Activated T-cell treated with anti-CD3 and anti-CD28 coated beads for 48 hours (primary cell): ENCODE results near the gene PURB.
"Not testable (repeated sequence)": the region's sequence is repeated elsewhere in the genome, so short reads cannot be mapped to it uniquely, and the experiment has no call there.

Source experiments
- DNase-seq: peaks from one replicate; pipeline ENCODE4 v3.0.0-alpha.2; 2020; ENCODE audit warnings: low read depth

PURB gene

DNA sequence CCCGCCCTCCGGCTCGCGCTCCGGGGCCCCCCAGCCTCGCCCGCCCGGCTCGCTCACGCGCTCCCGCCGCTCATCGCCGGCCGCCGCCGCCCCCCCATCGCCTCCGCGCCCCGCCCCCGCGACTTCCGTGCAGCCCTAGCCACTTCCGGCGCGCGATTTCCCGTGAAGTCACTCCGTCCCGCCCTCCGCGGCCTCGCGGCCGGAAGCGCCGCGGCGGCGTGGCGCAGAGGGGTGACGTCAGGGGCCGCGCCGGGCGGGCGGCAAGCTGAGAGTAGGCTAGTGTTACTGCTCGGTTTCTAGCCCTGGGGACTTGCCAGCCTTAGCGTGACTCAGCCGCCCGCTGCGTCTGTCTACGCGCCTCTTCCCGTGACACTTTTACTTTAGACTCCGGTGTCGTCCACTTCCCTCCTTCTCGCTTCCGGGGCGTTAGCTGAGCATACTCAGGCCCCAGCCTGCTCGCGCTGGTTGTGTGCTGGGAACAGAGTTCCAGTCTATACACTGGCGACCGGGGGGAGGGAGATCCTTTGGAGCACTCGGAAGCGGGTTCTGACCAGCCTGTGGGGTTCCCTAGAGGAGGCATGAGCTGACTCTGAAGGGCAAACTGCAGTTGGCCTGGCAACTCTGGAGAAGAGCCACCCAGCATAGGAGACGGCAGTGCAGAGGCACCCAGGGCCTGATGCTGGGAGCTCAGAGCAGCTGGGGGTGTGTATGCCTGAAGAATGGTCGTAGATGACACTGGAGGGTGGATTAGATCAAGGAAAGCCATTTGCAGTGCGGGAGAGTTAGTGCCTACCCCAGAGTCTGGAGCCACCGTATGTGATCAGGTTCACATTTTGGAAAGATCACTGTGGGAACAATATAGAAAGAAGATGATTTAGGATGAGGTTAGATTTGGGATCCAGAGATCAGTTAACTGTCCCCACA lies at the start of gene PURB:
TSS of gene PURB (minus strand) at position 137 of the 924 bp plus-strand sequence. CDS start 182 bp downstream, outside the sequence.
- DNase-seq: peak; percentile 98

DNA sequence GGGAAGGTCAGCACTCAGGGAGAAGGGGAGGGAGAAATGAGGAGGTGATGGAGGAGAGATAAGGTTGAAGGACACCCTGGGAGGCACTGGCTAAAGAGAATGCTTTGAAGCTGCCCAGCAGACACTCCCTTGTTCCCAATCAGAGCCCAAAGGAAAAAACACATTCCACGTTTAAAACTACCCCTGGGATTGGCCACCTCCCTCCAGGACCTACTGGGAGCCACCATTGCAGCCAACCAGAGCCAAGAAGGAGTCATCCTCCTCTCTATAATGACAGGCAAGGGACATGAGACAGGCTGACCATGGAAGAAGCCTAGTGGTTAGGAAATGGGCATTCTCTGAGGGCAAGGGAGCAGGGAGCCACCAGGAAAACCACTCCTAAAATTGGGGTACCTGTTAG lies 49.7 kb upstream of the PURB start:
- no peak for DNase-seq

DNA sequence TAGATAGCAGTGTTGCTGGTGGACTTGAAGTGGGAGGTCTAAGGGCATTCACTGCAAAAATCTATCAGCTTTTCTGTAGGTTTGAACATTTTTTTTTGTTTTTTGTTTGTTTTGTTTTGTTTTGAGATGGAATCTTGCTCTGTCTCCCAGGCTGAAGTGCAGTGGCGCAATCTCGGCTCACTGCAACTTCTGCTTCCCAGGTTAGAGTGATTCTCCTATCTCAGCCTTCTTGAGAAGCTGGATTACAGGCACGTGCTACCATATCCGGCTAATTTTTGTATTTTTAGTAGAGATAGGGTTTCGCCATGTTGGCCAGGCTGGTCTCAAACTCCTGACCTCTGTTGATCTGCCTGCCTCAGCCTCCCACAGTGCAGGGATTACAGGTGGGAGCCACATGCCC lies 49.2 kb upstream of the PURB start:
- DNase-seq: not testable (repeated sequence)

DNA sequence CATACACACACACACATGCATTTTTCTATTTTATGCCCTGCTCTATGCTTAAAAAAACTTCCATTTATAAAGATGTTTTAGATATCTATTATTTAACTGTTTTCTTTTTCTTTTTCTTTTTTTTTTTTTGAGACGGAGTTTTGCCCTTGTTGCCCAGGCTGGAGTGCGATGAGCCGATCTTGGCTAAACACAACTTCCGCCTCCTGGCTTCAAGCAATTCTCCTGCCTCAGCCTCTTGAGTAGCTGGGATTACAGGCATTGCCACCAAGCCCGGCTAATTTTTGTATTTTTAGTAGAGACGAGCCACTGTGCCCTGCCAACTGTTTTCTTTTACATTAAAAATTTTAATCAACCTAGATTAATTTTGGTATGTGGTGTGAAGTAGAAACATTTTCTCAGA lies 45.6 kb upstream of the PURB start:
- DNase-seq: no peak

DNA sequence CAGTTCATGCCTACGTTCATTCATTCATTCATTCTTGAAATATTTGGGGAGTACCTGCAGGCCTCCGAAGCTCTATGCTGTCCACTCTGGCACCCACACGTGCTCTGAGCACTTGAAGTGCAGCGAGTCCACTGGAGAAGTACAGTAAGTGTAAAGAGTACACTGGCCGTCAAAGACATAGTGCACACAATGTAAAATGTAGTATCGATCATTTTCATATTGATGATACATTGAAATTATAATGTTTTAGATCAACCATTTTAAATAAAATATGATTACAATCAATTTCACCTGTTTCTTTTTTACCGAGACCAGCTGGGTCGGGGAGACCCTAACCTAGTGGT lies 37.0 kb upstream of the PURB start:
- no peak for DNase-seq

DNA sequence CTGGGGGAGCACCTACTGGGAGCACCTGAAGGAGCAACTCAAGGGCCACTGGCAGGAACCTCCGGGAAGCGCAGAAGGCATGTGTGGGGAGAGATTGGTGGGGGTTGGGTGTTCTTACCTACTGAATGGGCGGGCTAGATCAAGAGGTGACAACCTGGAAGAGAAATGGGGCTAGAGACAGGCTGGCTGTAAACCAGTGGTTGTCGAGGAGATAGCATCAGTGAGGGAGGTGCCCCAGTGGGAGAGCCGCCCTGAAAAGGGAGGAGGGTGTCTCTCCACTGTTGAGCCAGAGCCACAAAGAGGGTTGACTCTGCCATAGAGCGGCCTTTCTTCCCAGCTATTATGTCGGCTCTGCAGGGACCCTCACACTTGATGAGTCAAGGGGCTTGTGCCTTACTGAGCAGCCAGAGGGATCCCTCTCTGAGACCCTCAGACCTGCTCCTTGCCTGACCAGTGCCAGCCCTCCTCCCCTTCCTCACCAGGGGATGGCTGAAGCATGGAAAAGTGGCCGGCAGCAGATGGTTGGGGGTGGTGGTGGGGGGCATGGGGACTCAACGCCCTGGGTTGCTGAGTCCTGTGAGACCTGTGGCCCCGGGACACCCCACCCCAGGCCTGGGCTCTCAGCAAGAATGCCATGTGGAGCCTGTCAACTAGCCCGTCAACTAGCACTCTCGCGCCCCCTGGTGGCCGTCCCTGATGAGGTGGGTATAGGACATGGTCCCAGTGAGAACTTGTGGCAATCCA lies 36.4 kb upstream of the PURB start:
- DNase-seq: peak; percentile 91

DNA sequence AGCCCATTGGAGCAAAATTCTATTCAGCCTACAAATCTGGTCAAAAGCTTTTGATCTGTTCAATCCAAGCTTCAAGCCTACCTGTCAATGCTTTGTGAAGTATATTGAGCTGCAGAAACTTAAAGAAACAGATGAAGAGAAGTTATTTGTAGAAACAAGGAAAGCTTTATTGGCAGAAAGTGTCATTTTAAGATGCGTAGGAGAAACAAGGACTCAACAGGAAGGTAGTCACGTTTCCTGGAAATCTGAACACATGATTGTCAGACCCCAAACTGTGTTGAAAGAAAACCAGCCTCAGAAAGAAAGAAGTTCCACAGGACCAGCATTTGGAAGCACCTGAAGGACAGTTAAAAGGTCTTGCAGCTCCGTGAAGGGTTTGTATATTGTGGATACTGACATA lies 34.8 kb upstream of the PURB start:
- DNase-seq: no peak

DNA sequence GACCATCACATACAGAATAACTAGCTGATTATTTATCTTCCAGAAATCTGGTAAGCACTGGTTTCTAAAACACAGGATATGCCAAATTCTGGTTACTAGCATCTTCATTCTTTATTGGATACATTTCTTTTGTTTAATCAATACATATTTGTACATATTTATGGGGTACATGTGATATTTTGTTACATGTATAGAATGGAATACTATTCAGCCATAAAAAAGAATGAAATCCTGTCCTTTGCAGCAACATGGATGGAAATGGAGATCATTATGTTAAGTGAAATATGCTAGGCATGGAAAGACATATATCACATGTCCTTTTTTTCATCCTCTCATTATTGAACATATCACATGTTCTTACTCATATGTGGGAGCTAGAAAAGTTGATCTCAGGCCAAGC lies 32.7 kb upstream of the PURB start:
- no peak for DNase-seq

DNA sequence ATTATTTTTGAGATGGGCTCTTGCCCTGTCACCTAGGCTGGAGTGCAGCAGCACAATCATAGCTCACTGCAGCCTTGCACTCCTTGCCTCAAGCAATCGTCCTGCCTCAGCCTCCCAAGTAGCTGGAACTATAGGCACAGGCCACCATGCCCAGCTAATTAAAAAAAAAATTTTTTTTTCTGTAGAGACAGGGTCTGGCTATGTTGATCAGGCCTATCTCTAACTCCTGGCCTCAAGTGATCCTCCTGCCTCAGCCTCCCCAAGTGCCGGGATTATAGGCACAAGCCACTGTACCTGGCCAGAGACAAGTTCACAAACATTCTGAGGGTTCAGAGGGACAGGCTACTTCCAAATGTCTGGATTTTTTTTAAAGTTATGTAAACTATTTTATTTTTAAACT lies 32.1 kb upstream of the PURB start:
- no peak for DNase-seq

DNA sequence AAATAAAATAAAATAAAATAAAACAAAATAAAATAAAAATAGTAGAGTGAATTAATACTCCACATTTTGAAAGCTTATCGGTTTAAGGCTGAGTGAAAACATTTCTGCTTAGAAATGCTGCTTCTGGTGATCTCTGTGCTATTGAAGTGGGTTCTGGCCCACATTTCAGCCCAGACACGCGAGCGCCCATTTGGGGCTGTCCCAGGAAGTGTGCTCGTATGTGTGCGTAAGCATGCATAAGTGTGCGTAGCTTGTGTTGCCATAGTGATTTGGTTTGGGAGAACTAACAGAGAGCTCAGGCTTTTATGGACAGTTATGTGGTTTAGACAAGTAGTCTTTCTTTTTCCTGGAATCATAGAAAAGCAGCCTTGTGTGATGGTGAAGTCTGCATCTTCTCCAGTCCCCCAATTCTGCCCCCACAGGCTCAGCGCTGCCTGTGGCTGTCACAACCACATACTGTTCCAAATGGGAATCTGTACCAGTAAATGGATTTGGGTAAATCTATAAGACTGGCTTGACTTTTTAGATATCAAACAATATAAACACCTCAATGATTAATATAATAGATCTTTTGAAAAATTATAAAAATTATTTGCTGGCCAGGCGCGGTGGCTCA lies 29.8 kb upstream of the PURB start:
- DNase-seq: peak; percentile 60

DNA sequence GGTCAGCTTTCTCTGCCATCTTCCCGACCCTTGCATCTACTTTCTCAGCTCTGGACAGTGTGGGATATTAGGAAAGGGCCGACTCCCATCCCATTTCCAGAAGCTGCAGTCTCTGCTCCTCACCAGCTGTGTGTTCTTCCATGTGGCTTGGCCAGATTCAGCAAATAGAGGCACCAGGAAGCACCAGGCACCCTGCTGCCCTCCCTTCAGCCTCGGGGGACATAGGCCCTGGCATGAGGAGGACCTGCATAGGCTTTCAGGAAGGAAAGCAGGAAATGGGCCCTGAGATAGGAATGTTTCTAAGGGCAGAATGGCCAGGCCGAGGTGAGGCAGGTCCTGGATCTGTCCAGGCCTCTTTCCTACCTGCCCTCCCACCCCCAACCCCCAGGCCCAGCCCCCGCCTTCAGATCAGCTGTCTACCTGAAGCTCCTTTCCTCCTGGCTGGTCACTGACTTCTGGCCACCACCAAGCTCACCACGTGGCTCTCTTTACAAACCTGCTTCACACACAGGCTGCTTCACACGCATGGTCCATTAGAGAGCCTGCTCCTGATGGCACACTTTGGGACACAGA lies 27.5 kb upstream of the PURB start:
- DNase-seq: no peak

DNA sequence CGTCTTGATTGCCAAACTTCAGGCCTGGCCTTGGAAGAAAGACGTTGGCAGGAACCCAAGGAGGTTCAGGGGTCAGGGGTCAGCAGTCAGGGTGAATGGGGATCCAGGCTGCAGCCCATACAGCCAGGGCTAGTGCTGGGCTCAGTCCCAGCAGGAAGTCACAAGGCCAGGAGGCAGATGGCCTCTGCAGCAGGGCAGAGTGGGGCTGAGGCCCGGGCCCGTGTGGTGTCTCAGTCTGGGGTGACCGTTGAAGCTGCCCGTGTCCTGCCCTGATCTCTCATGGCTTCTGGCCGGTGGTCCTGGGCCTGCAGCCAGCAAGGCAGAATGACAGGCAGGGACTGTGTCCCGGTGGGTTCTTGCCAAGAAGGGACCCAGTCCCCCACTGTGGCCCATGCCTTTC lies 26.6 kb upstream of the PURB start:
- DNase-seq: no peak

DNA sequence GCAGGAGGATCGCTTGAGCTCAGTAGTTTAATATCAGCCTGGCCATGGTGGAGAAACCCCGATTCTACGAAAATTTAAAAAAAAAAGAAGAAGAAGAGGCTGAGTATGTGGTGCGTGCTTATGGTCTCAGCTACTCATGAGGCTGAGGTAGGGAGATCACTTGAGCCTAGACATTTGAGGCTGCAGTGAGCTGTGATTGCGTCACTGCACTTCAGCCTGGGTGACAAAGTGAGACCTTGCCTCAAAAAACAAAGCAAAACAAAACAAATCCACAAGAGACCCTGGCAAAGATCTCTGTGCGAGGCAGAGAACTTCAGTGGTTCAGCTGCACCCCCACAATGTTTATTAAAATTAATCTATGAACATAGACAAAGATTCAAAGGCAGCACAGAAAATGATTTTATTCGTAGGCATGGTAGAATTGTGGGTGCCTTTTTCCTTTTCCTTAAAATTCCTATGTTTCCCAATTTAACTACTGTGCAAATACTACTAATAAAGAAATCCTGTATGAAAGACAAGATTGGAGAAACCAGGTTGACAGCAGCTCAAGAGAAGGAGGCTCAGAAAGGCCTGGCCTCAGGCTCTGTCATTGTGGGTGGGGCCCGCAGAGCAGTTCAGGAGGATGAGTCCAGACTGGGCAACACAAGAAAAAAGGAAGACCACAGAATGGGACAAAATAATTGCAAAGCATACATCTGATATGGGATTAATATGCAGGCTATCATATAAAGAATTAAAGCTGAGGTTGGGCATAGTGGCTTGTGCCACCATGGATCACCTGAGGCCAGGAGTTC lies 24.5 kb upstream of the PURB start:
- DNase-seq: no peak

DNA sequence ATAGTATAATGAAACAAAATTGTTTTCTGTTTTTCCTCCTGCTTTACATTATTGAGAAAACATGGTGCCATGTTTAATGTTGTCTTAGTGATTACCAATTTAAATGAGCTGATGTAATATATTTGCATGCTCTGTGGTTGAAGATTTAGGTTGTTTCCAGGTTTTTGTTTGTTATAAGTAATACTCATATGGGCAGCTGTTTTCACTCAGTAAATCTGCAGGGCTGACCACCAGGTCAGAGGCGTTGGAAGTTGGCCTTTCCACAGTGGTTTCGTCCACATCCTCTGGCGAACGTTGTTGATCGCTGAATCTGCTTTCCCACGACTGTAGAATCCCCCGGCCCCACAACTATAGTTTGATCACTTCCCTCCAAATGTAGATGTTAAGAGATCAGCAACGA lies 21.6 kb upstream of the PURB start:
- DNase-seq: no peak

DNA sequence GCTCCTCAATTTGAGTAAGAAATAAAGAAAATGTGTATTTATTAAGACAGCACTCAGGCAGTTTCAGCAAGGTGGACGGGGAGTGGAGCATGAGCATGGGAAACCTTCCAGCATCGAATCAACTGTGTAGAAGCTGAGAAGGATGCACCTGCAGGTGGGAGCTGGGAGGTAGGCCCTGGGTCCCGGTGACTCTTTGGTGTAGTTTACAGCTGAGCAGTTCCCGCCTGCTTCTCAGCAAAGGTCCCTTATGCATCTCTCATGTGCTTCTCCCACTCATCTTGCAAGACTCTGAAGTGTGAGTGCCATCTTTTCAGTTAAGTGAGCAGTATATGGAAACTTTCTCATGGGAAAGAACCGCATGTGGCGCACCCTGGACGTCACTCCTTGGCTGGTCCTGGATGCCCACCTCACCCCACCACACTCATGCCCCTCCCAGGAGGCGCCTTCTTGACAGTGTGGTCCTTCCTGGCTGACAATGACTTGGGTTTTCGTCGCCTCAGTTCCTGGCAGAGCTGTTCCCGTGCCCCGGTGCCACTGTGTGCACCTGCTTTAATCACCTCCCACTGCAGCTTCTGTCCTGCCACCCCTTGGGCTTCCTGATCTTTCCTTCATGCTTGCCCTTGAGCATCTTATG lies 19.8 kb upstream of the PURB start:
- DNase-seq: no peak

DNA sequence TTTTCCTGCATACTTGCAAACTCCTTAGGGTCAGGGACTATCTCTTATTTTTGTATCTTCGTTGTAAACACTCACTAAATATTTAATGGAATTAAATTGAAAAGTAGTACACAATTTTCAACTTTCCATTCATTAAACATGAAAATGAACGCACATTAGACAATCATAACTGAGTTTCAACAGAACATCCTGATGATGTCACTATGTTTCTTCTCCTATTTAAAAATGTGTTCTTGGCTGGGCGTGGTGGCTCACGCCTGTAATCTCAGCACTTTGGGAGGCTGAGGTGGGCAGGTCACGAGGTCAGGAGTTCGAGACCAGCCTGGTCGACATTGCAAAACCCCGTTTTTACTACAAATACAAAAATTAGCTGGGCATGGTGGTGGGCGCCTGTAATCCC lies 14.1 kb upstream of the PURB start:
- DNase-seq: no peak

DNA sequence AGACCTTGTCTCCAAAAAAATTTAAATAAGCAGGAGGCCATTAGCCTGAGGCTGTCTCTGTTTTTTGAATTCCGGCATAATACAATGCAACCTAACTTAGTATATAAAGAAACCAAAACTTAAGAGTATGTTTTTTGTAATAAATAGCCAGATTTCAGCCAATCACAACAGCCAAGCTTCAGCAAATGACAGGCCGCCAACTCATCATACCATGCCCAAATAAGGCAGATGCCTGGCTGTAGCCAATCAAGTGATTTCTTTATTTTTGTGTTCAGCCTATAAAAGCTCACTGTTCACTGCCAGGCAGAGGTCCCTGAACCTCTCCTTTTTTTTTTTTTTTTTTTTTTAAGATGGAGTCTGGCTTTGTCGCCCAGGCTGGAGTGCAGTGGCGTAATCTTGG lies 12.7 kb upstream of the PURB start:
- no peak for DNase-seq

DNA sequence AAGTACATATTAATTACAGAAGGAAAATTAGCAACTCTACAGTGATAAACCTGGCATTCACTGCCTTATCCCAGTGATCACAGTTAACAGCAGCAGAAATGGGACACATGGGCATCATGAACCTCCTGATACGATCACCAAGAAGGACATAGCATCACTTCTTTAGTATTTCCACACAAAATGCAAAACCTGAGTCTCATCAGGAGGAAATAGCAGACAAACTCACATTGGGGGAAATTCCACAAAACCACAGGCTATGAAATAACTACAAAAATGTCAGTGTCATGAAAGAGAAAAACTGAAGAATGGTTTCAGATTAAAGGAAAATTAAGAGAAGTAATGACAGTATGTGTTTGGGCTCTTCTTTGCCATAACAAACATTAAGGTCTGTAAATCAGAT lies 12.0 kb upstream of the PURB start:
- no peak for DNase-seq

DNA sequence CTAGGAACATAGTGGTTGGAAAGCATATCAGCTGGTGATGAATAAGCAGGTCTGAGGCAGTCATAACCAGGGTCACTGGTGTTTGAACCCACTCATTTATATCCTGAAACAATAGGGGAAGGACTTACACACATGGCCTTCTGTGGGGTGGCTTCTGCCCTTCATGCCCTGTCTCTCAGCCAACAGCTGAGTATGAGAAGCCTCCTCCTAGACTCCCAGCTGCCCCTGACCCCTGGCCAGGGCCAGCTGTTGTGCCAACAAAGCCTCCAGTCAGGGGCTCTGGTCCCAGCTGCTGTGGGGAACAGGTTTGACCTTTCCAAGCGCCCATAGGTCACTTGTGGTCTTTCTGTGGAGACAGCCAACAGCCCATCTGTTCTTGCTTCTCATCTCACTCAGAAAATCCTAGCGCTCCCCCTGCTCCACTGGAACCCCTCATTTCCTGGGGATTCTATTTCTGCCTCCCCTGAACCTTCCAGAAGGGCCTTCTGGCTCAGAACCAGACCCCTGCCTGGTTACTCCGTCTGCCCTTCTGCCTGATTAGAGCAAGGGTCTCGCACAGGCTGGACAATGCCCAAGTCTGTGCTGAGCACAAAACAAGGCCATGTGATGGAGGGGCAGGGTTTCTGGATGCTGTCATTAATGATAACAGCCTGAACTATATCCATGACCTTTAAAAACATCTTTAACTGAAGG lies 9.7 kb upstream of the PURB start:
- no peak for DNase-seq

DNA sequence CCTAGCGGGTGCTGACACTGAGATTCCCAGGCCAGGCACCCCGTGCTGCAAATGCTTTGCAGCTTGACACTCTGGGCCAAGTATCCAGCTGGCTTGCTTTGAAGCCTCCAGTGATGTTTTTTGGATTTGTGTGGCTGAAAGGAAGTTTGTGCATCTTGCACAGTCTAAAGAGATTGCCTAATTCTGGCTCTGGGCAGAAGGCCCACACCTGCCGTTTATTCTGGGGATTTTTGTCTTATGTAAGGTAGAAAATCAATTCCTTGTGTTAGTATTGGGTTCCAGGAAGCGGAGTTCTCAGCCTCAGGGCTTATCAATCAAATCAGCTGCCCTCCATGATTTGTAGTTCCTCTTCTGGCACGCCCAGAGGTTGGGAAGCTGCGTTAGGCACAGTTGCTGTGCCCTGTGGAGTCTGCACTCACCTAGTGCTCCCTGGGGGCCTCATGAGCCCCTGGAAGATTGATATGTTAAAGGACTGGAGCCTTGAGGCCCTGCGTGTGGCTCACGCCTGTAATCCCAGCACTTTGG lies 8.4 kb upstream of the PURB start:
- no peak for DNase-seq

DNA sequence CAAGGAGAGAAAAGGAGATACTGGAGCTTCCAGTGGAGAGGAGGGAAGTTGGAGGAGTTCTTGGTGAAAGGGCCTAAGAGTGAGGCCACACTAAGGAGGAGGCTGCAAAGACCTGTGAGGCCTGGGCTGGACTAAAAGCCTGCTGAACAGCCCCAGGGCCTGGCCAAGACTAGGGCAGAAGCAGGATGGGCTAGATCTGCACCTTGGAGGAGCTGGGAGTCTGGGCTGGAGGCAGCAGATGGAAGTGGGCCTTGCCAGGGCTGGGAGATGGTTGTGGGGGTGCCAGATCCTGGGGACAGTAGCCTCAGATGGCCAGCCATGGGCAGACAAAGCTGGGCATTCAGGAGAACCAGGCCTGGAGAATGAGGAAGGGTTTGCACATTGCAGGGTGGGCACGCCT lies 6.5 kb upstream of the PURB start:
- DNase-seq: no peak
